Measurements from ENCODE around the gene BTN2A1.
"Not testable (repeated sequence)": the region's sequence is repeated elsewhere in the genome, so short reads cannot be mapped to it uniquely, and the experiment has no call there.

BTN2A1 gene

GRCh38 chr6:26457806-26458688, at the start of gene BTN2A1:
Gene BTN2A1, plus strand, starts transcription at chr6:26457955. Its CDS starts 682 bp downstream, at chr6:26458637.
- peak; percentile 73 for DNase-seq

GRCh38 chr6:26408828-26409730, 48.7 kb upstream of the BTN2A1 start:
- no peak for DNase-seq

DNA sequence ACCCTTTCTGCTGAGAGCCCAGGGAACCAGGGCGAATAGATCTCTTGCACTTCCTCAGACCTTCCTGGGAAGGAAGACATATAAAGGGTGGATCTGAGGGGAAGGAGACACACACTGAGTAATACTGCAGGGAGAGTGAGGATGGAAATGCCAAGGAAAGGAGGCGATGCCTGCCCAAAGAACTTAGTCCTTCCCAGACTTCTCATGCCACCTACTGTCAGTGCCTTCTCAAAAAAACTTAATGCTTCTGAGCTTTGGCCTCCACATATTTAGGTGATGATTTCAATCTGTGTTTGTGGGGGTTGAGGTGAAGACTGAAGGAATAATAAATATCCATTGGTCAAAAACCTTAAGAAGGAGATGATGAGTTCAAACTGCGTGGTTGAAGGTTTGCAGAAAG, 46.0 kb upstream of the BTN2A1 start:
- no peak for DNase-seq

DNA sequence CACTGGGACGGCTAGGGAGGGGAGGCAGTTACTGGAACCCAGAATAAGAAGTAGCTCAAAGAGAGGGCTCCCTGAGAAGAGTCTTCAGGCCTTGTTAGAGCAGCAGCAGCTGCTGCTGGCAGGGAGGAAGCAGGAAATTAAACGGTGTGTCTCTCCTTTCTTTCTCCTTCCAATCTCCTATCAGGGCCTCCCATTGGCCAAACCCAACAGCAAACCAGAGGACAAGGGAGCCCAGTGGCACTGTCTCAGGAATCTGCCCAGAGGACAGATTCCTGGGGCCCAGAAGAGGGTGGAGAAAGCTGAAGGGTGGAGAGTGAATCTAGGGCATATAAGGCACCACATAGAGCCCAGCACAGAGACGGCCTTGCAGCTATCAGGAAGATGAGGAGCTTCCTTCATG, 45.5 kb upstream of the BTN2A1 start:
- DNase-seq: no peak

DNA sequence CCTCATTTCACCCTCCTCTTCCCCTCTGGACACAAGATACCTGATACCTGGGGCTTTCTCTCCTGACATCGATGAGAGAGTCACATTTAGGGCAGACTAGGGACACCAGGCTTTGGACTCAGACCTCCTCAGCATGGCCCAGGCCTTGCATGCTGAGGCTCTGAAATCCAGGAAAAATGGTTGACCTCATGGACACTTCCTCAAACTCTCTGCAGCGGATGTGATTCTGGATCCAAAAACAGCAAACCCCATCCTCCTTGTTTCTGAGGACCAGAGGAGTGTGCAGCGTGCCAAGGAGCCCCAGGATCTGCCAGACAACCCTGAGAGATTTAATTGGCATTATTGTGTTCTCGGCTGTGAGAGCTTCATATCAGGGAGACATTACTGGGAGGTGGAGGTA, 44.8 kb upstream of the BTN2A1 start:
- DNase-seq: no peak

DNA sequence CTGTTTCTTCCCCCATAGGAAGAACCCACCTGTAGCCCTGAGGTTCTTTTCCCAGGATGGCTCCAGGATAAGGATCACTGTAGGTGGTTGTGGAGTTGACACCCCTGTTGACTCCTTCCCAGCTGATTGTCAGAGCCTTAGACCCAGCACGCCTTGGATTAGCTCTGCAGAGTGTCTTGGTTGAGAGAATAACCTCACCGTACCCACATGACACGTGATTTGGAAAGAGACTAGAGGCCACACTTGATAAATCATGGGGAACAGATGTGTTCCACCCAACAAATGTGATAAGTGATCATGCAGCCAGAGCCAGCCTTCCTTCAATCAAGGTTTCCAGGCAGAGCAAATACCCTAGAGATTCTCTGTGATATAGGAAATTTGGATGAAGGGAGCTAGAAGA, 43.5 kb upstream of the BTN2A1 start:
- DNase-seq: no peak

DNA sequence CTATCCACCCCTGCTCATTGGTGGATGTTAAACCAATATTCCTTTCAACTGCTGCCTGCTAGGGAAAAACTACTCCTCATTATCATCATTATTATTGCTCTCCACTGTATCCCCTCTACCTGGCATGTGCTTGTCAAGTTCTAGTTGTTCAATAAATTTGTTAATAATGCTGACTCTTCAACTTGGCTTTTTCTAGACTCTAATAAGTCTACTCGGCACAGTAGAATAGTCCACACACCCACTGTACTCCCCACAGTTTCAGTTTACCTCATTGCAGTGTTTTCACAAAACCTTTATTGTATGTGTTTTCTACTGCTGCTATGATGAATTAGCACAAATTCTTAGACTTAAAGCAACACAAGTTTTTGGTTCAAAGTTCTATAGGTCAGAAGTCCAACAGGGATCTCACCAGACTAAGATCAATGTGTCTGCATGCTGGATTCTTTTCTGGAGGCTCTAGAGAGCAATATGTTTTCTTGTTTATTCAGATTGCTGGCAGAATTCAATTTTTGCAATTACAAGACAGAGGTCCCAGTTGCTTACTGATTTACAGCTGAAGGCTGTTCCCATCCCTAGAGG, 42.6 kb upstream of the BTN2A1 start:
- DNase-seq: no peak

GRCh38 chr6:26415791-26416190, 42.0 kb upstream of the BTN2A1 start:
- no peak for DNase-seq

DNA sequence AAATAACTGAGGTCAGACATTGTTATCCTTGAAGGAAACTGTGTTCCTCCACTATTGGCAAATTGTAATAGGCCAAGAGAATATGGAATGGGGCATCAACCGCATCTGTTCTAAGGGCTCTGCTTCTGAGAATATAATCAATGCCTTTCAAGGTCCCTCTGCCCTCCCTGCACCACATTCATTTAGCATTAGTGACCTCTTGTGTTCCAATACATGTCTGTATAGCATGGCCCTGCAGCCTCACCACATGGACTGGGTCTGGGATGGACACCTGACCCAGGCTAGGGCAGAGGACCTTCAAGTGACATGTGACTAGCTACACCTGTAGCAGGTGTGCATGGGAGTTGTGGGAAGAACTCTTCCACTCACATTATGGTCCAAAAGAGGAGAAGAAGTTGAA, 41.5 kb upstream of the BTN2A1 start:
- DNase-seq: no peak

DNA sequence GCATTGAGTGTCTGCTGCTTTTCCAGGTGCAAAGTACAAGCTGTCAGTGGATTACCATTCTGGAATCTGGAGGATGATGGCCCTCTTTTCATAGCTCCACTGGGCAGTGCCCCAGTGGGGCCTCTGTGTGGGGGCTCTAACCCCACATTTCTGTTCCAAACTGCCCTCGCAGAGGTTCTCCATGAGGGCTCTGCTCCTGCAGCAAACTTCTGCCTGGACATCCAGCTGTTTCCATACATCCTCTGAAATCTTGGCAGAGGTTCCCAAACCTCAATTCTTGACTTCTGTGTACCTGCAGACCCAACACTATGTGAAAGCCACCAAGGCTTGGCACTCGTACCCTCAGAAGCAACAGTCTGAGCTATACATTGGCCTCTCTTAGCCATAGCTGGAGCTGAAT, 39.7 kb upstream of the BTN2A1 start:
- not testable (repeated sequence) for DNase-seq

DNA sequence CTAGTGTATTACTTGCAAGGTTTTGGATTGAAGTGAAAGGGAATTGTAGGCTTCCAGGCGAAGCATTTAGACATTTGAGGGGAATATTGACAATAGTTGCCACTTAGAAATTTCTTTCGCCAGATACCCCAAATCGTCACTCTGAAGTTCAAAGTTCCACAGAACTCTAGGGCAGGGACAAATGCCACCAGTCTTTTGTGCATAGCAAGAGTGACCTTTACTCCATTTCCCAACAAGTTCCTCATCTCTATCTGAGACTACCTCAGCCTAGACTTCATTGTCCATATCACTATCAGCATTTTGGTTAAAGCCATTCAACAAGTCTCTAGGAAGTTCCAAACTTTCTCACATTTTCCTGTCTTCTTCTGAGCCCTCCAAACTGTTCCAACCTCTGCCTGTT, 39.0 kb upstream of the BTN2A1 start:
- not testable (repeated sequence) for DNase-seq

DNA sequence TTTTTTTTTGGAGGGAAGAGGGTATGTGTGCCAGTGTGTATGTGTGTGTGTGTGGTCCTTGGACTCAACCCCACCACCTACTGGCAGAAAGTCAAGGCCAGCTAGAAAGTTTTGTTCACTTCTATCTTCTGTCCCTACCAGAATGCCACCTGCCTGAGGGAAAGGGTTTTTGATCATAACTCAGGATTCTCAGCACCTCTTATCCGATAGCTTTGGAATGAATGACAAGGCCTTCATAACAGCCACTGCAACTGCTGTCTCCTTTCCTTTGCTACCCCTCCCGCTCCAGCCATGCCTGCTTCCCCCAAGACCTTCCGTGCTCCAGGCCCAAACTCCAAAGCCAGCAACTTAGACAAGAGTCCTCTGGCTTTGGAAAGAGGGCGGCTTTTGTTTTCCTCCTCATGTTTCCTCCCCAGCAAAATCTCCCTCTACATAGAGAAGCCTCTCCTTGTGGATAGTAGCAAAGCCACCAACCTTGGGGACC, 37.0 kb upstream of the BTN2A1 start:
- DNase-seq: peak; percentile 34

DNA sequence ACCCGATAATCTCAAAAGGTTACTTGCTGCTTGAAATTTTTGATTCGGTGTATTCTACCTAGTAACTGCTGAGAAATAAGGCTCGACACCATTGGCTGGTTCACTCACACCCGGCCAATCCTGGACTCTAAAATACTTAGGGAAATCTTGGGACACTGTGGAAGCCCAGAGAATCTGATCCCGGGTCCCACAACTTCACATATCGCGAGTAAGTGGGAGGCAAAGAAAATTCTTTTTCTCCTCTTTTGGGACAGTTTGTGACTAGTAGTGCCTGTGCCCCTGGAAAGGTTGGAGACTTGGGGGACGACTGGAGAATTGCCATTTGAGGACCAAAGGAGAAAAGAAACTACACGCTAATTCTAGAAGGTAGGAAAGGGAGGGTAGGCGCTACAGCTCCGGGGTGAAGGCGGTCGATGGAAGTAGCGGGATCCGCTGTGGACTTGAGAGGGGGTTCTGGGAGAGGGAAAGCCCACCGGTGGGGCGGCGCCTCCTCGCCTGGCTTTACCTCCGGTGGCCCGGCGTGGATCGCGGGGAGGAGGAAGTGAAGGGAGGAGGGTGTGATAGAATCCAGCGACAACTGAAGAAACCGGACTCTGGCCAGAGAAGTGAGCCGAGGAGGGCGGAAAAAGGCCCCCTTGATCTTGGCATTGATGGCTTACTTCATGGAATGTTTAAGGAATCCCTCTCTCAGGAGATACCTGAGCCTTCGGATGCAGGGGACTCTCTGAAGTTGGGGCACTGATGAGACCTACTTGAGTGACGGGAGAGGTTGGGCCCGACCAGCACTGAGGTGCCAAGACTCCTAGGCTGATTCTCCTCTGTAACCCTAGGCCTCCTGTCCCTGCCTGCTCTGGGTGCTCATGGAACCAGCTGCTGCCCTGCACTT, 36.3 kb upstream of the BTN2A1 start:
- DNase-seq: peak; percentile 53

- DNase-seq: no peak
These were observed 35.4 kb upstream of the BTN2A1 start for GRCh38 chr6:26422329-26422728.

DNA sequence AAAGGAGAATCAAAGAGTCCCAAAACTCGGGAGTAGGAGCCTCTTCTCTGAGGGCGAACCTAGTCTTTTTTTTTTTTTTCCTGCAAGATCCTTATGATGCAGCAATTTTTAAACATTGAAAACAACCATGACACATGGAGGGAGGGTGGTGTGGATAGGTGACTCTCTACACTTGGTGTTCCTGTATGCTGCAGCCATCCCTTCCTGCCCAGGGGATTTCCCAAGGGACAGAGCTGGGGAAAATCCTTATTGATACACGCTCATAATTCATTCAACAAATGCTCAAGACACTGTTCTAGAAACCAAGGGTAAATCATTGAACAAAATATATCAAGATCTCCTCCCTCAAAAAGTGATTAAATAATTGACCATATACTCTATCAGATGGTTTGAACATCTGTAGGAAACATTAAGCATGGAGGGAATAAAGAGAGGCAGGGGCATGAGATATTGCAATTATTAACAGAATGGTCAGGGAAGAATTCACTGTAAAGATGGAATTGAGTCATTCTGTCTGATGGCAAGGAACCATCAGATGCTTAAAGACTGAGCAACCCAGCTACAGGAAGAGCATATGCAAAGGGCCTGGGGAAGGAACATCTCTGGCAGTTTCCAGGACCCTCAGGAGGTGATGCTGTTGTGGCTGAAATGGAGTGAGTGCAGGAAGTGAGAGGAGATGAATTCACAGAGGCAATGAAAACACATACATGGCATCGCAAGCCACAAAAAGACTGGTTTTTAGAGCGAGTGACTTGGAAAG, 30.9 kb upstream of the BTN2A1 start:
- DNase-seq: no peak

DNA sequence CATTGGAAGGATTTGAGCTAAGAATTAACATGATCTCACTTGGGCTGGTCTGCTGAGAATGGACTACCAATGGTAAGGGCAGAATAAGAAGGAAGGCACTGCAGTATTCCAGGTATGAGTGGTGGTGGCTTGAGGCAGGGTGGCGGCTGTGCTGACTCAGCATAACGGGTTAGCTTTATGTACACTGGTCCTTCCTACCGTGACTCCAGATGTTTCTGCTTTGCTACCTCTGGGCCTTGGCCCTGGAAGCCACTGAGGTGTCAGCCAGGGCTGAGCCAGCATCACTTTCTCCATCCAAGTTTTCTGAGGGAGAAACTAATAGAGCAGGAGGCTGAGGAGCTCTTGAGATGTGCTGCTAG, 30.3 kb upstream of the BTN2A1 start:
- DNase-seq: no peak

GRCh38 chr6:26428206-26428605, 29.5 kb upstream of the BTN2A1 start:
- DNase-seq: no peak

GRCh38 chr6:26430787-26431186, 27.0 kb upstream of the BTN2A1 start:
- no peak for DNase-seq

GRCh38 chr6:26431258-26432172, 26.2 kb upstream of the BTN2A1 start:
- no peak for DNase-seq

- no peak for DNase-seq
These were observed 25.0 kb upstream of the BTN2A1 start for GRCh38 chr6:26432627-26433201.

Measured in activated CD4-positive, alpha-beta T cell treated with anti-CD3 and anti-CD28 coated beads for 48 hours (primary cell).